ENCODE data around the gene BRF1.
A peak's percentile ranks its signal among the peaks of the same experiment; 100 is the strongest.
"Not testable (repeated sequence)": the region's sequence is repeated elsewhere in the genome, so short reads cannot be mapped to it uniquely, and the experiment has no call there.

Gene BRF1

DNA sequence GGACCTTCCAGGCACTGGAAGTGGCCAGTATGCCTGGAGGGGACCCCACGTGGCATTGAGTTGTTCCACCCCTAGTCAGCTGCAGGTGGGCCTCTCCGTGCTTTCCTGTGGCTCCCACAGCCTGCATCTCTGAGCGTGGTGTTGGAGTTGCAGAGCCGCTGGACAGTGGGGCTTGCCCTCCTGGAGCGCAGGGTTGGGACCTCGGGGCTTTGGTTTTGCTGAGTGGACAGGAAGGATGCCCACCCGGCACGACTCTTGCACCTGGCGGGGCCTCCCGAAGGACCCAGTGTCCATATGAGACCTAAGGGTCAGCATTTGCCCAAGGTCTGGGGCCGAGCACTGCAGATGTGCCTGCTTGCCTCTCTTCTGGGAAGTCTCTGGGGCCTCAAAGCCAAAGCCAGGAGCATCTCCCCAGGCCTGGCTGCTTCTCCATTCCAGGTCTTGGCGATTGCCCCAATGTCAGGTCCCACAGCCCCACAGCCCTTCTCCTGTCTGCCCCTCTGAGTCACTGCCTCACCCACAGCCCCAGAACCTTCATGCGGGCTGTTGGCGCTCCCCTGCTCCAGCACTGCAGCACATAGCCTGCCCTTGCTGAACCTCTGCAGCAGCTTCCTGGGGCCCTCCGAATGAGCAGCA lies 15.3 kb upstream of the BRF1 start:
- peak; percentile 22 for DNase-seq (ENCODE audit: low read depth)

- DNase-seq (ENCODE audit: low read depth) = peak; percentile 36
These were observed 14.5 kb upstream of the BRF1 start for GRCh38 chr14:105315211-105315721.

GRCh38 chr14:105314287-105315200 lies 13.7 kb upstream of the BRF1 start, which contains the start of gene PACS2:
Gene PACS2, plus strand, starts transcription at chr14:105314748. Its CDS starts 171 bp downstream, at chr14:105314919.
- DNase-seq (ENCODE audit: low read depth) = peak; percentile 83

DNA sequence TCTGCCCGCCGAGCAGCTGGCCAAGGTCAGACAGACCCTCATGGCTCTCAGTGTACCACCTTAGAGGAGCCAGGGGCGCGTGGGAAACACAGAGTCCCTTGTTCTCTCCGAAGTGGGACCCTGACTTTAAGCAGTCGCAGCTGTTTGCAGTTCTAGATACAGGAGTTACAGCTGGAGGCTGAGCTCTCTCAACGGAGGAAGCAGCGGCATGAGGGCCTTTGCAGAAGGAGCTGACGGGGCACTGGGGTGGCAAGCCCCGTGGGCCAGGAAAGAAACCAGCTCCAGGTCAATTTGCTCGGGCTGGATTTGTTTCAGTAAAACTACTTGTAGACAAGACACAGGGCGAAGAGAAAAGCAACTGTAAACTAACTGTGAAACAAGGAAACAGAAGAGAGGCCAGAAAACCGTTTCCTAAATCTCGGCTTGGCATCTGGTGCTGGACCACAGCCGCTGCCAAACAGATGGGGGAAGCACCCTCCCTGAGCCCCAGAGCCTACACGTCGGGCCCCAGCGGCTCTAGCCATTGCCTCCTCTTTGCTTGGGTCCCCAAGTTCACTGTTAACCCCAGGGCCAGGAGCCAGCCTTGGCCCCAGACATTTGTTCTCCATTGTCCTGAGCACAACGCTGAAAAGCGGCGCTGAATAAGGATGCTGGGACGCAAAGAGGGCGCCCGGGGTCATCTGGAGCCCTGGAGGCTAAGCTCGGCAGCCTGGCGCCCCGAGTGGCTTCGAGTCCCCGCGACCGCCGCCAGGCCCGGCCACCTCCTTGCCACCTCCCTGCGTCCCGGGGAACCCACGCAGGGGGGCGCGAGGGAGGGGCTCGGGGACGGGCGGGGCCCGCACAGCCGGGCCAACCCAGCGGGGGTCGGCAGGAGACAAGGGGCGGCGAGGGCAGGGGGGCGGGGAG lies 12.8 kb upstream of the BRF1 start:
- peak; percentile 15 for DNase-seq (ENCODE audit: low read depth)

DNA sequence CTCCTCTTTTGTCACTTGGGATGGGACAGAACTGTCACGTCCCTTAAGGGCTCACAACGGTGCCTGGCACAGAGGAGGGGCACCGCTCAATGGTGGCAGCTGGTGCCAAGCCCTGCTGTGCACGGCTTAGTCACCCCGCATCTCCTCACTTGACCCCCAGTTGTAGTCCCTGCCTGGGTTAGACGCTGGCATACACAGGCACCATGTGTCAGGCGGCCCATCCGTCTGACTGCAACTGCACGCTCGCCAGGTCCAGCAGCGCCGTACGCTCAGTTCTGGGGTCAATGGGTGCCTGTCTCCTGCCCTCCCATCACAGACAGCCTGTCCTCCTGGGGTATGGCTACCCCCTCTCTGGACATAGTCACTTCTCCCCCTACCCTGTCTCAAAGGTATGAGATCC lies 12.2 kb upstream of the BRF1 start:
- no peak for DNase-seq (ENCODE audit: low read depth)

DNA sequence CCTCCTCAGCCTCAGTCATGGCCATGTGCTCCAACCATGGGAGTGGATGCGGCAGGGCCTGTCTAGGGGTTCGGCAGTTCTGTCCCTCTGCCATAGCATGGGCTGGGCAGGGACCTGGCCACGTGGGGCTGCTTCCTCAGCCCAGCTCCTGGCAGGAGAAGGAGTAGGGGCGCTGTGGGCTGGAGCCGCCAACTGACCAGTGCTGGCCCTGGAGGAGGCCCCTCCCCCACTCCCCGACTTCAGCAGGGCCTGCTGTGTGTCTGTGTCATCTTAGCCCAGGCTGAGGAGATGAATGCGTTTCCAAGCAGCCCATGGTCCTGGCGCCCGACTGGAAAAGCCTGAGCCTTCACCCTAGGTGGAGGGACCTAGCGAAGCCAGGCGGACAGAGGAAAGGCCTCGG lies 11.0 kb upstream of the BRF1 start:
- no peak for DNase-seq (ENCODE audit: low read depth)

GRCh38 chr14:105309371-105309770 lies 8.6 kb upstream of the BRF1 start:
- no peak for DNase-seq (ENCODE audit: low read depth)

- no peak for DNase-seq (ENCODE audit: low read depth)
These were observed 6.4 kb upstream of the BRF1 start for GRCh38 chr14:105307052-105307727.

DNA sequence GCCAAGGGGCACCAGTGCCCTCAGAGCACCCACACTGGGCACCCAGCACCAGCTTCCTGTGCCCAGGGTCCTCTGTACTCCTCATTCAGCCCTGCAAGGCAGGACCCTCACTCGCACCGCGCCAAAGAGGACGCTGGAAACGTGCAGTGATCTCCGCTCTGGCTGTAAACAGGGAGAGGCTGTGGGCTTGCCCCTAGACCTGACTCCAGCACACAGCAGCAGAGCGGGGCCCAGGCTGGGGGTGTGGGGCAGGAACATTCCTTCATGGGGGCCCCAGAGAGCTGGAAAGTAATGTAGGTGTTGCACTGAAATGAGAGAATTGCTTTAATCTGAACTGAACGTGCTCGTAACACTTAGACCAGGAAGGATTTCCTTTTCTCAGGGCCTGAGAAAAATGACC lies 5.0 kb upstream of the BRF1 start:
- DNase-seq (ENCODE audit: low read depth) = no peak

GRCh38 chr14:105305345-105305744 lies 4.5 kb upstream of the BRF1 start:
- DNase-seq (ENCODE audit: low read depth) = no peak

DNA sequence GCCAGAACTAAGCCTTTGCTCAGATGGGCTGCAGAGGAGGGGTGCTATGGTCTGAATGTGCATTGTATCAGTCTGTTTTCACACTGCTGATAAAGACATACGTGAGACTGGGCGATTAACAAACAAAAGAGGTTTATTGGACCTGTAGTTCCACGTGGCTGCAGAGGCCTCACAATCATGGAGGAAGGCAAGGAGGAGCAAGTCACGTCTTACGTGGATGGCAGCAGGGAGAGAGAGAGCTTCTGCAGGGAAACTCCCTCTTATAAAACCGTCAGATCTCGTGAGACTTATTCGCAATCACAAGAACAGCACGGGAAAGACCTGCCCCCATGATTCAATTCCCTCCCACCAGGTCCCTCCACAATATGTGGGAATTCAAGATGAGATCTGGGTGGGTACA lies 3.8 kb upstream of the BRF1 start:
- no peak for DNase-seq (ENCODE audit: low read depth)

DNA sequence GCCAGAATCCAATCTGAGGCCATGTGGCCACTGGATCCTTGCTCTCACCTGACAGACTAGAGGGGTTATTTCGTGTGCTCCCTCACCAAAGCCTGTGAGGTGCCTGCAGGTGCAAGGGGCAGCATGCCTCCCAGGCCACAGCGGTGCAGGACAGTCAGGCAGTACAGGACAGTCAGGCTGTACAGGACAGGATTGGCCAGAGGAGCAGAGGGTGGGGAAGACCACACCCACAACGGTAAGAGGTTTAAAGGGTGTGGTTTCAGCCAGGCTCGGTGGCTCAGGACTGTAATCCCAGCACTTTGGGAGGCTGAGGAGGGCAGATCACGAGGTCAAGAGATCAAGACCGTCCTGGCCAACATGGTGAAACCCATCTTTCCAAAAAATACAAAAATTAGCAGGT lies 3.1 kb upstream of the BRF1 start:
- no peak for DNase-seq (ENCODE audit: low read depth)

DNA sequence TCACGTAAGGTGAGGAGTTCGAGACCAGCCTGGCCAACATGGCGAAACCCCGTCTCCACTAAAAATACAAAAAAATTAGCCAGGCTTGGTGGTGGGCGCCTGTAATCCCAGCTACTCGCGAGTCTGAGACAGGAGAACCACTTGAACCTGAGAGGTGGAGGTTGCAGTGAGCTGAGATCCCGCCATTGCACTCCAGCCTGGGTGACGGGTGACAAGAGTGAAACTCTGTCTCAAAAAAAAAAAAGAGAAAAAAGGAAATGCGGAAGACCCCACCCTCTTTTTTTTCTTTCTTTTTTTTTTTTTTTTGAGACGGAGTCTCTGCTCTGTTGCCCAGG lies 1.1 kb upstream of the BRF1 start:
- DNase-seq (ENCODE audit: low read depth) = not testable (repeated sequence)

DNA sequence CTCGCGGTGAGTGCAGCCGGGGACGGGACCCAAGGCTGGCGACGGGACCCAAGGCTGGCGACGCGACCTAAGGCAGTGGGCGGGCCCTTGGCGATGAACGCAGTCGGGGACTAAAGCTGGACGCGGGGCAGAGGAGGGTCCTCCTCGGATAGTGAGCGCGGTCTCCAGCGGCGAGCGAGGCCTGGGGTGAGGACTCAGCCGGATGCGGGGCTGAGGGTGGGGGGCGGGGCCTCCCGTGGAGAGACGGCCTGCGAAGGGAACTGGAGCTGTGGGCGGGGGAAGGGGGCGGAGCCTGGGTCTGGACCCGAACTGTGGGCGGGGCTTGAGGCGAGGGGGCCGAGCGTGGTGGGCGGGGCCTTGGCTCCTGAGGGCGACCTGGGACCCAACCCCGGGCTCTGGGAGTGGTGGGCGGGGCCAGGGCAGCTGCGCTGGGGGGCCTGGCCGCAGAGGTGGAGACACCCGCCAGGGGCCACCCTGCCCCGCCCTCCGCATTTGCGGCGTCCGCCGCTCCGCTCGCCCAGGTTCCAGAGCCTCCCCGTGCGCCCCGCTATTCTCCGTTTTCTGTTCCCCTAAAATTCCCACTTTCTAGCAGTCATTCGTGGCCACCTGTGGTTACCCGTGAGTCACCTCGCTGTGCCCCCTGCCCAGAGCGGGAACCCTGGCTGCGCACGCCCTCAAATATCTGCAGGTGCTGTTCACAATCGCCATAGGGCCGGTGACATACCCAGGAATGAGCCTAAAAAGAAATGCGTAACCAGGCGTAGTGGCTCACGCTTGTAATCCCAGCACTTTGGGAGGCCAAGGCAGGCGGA lies 508 bp upstream of the BRF1 start:
- peak; percentile 96 for DNase-seq (ENCODE audit: low read depth)

DNA sequence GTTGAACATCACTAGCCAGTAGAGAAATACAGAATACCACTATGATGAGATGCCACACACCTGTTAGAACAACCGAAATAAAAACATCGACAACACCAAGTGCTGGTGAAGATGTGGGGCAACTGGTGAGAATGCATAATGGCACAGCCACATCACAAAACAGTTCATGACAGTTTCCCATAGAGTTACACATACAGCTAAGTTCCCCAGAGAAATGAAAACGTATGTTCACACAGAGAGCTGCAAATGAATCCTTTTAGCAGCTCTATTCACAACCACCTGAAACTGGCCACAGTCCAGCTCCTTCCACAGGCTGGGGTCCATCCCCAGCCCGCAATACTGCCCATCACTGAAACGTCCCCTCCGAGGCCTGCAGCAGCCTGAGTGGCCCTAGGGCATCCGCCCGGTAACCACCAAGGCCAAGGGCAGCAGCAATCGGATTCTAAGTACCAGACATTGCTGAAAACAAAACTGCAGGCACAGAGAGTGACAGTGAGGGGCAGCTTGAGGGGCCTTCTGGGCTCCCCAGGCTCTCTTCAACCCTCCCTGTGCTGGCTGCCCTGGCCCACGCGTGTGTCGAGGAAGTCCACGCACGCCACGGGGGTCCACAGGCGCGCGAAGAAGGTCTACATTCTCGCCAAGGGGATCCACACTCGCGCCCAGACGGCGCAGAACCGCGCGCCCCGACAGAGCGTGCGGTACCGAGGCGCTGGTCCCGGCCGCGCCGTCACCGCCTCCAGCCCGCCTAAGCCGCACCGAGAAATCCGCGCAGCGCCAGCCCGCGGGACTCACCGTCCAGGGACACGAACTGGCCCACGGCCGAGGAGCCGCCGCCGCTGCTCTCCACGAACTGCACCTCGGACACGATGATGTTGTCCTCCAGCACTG lies 903 bp downstream of the BRF1 start:
- DNase-seq (ENCODE audit: low read depth) = peak; percentile 26

GRCh38 chr14:105297311-105297710 lies 3.5 kb downstream of the BRF1 start:
- not testable (repeated sequence) for DNase-seq (ENCODE audit: low read depth)

DNA sequence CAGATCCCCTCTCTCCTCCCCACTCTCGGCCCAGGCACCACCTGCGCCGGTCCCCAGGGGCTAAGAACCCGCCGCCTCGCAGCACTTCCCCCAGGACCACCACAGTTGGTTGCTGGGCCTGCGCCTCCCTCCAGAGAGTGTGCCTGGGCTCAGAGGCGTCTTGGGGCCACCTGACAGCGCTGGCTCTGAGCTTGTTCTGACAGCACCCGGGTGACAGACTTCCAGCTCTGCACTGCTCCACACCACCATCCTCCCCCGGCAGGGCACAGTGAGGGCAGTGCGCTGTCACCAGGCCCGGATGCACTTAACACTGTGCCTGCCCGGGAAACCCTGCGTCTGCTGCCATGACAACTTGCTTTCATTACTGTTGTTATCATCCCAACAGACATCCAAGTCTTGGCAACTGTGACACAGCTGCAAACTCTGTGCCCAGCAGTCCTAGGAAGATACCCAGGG lies 6.6 kb downstream of the BRF1 start:
- DNase-seq (ENCODE audit: low read depth) = peak; percentile 48

DNA sequence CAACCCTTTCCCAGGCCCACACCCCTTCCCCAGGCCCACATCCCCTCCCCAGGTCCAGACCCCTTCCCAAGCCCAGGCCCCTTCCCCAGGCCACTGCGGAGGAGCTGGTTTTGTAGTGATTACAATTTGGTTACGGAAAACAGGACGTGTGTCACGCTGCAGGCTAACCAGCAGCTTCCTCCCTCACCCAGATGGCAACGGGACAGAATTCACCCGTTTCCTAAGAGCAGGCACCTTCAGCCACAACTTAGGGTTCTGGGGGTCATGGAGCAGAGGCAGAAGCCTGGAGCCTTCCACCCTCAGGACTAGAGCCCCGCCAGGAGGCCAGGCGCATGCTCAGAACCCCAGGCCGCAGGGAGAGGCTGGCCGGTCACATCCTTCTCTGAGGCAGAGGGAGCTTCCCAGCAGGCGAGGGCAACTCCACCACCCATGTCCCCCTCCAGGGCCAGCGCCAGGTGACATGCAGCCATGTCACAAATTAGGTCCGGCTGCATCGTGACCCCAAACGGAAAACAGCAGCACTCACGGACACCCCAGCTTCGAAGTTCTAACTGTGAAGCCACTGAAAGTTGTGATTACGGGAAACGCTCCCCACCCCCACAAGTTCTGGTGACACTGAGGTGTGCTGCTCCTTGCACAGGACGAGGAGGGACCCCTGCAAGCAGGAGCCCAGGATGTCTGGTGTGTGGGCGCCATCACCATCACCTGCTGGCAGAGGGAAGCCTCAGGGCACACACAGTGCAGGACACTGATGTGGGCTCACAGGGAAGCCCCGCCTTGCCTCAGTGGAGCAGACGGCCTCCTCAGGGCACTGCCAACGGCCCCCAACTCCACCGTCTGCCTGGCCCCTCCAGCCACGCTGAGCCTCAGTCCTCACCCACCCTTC lies 7.7 kb downstream of the BRF1 start:
- no peak for DNase-seq (ENCODE audit: low read depth)
